Peyer's patch (tissue), 4 donors: ENCODE data around the gene CCDC93. TPM values are rescaled to one million over a fixed set of nuclear protein-coding genes. Genes with fewer than 3 reads are reported as not detected.
A peak's percentile ranks its signal among the peaks of the same experiment; 100 is the strongest.

Experiments
- DNase-seq, 3 donors: peaks; one replicate each; pipeline ENCODE4 v3.0.0-alpha.2; 2017 to 2019
- H3K27ac ChIP-seq, 4 donors: fragments of 200-600 bp; sonication (generic); one replicate each; pipeline ENCODE4 v1.5.1; 2016 to 2019
- H3K27me3 ChIP-seq, 2 donors: fragments of 200-600 bp; sonication (generic); one replicate each; pipeline ENCODE4 v1.5.1; 2019
- H3K36me3 ChIP-seq, 3 donors: fragments of 200-600 bp; sonication (generic); one replicate each; pipeline ENCODE4 v1.5.1; 2016 to 2019
- H3K4me1 ChIP-seq, 4 donors: fragments of 200-600 bp; sonication (generic); one replicate each; pipeline ENCODE4 v1.5.1; 2016 to 2019
- H3K4me3 ChIP-seq, 4 donors: fragments of 200-600 bp; sonication (generic); 1 replicate in 3 of 4; 2 replicates in 1 of 4; pipeline ENCODE4 v1.5.1; 2016 to 2019; ENCODE audit warnings: mild to moderate bottlenecking in 1 of 4
- H3K9me3 ChIP-seq, 4 donors: fragments of 200-600 bp; sonication (generic); one replicate each; pipeline ENCODE4 v1.5.1; 2016 to 2019; ENCODE audit warnings: mild to moderate bottlenecking in 1 of 4
- CTCF ChIP-seq, 6 experiments: fragments of 450-650 bp in 4 of 6; fragments of 200-600 bp in 2 of 6; sonication (generic) in 1 of 6; IDR thresholded peaks; one replicate each; pipeline ENCODE4 v1.5.1; 2017 to 2019; ENCODE audit warnings: antibody characterized with exemption in 6 of 6, mild to moderate bottlenecking in 3 of 6, moderate library complexity in 1 of 6
- POLR2A ChIP-seq, 2 donors: fragments of 450-650 bp; IDR thresholded peaks; one replicate each; pipeline ENCODE4 v1.5.1; 2017; ENCODE audit warnings: antibody characterized with exemption in 2 of 2, mild to moderate bottlenecking in 2 of 2, moderate library complexity in 2 of 2
- total RNA-seq, 4 donors: library from RNA; depleted of rRNA; stranded (reverse); fragments of >200 nt; gene quantifications; one replicate each; pipeline ENCODE4 v1.1.0, GENCODE V29; 2016

Gene CCDC93
- total RNA-seq, 4 donors from 2014 or later, result 47.0 to 59.3 (median 55.0) TPM

GRCh38 chr2:118059919-118060478 is 46.1 kb upstream of the CCDC93 start:
- Histone ChIP-seq H3K4me1 (peaks cover 0 to 4% (median 0%) of the 10 kb centered on the region in 4 donors), H3K27me3 (no peaks in the 10 kb centered on the region), H3K27ac (no peak overlapping the region), H3K36me3 (no peaks in the 10 kb centered on the region), H3K4me3 (no peak overlapping the region), H3K9me3 (no peaks in the 10 kb centered on the region)
- no peak for DNase-seq
- TF ChIP-seq CTCF (IDR thresholded peaks at IDR 0.05) (no peak), POLR2A (IDR thresholded peaks at IDR 0.05) (no peak)

GRCh38 chr2:118058951-118059350 is 45.1 kb upstream of the CCDC93 start:
- H3K4me3 ChIP-seq, result no peak overlapping the region
- no peaks in the 10 kb centered on the region for H3K9me3 ChIP-seq
- no peaks in the 10 kb centered on the region for H3K27me3 ChIP-seq
- no peak for TF ChIP-seq POLR2A (IDR thresholded peaks at IDR 0.05)
- TF ChIP-seq CTCF (IDR thresholded peaks at IDR 0.05), result no peak
- no peak overlapping the region for H3K27ac ChIP-seq
- no peak for DNase-seq
- no peaks in the 10 kb centered on the region for H3K36me3 ChIP-seq
- H3K4me1 ChIP-seq, result peaks cover 0 to 4% (median 0%) of the 10 kb centered on the region in 4 donors

- H3K9me3 ChIP-seq, result no peaks in the 10 kb centered on the region
- H3K27ac ChIP-seq, result peak overlapping the region in 2 of 4 donors; percentile 73 to 78
- no peaks in the 10 kb centered on the region for H3K27me3 ChIP-seq
- DNase-seq, result no peak
- no peak overlapping the region for H3K4me3 ChIP-seq
- no peak for TF ChIP-seq CTCF (IDR thresholded peaks at IDR 0.05)
- no peak for TF ChIP-seq POLR2A (IDR thresholded peaks at IDR 0.05)
- no peaks in the 10 kb centered on the region for H3K36me3 ChIP-seq
- peaks cover 0 to 4% (median 0%) of the 10 kb centered on the region in 4 donors for H3K4me1 ChIP-seq
These were observed 42.9 kb upstream of the CCDC93 start for GRCh38 chr2:118056801-118057200.

GRCh38 chr2:118056165-118056534 is 42.3 kb upstream of the CCDC93 start:
- DNase-seq, result peak in 2 of 3 donors; percentile 64 to 75
- TF ChIP-seq POLR2A (IDR thresholded peaks at IDR 0.05) (no peak), CTCF (IDR thresholded peaks at IDR 0.05) (no peak)

GRCh38 chr2:118055512-118056164 is 41.8 kb upstream of the CCDC93 start:
- DNase-seq, result peak in 1 of 3 donors; percentile 26

More at GRCh38 chr2:118056165-118056534, 42.3 kb upstream of the CCDC93 start:
- Histone ChIP-seq H3K4me1 (peaks cover 0 to 4% (median 0%) of the 10 kb centered on the region in 4 donors), H3K36me3 (no peaks in the 10 kb centered on the region), H3K9me3 (no peaks in the 10 kb centered on the region), H3K4me3 (no peak overlapping the region), H3K27me3 (no peaks in the 10 kb centered on the region), H3K27ac (peak overlapping the region in 2 of 4 donors; percentile 73 to 78)

More at GRCh38 chr2:118055512-118056164, 41.8 kb upstream of the CCDC93 start:
- peaks cover 0 to 4% (median 0%) of the 10 kb centered on the region in 4 donors for H3K4me1 ChIP-seq
- H3K9me3 ChIP-seq, result no peaks in the 10 kb centered on the region
- H3K27me3 ChIP-seq, result no peaks in the 10 kb centered on the region
- peak overlapping the region in 2 of 4 donors; percentile 73 to 78 for H3K27ac ChIP-seq
- no peak overlapping the region for H3K4me3 ChIP-seq
- TF ChIP-seq POLR2A (IDR thresholded peaks at IDR 0.05) (no peak), CTCF (IDR thresholded peaks at IDR 0.05) (no peak)
- H3K36me3 ChIP-seq, result no peaks in the 10 kb centered on the region
